Breast epithelium (tissue), 4 donors: Measurements from ENCODE around the gene CYP2B6. TPM values are rescaled to one million over a fixed set of nuclear protein-coding genes. Genes with fewer than 3 reads are reported as not detected.

Experiments
- DNase-seq, 2 donors: peaks; one replicate each; pipeline ENCODE4 v3.0.0-alpha.2; 2019; ENCODE audit warnings: low spot score in 2 of 2
- H3K27ac ChIP-seq, 2 donors: fragments of 200-600 bp; sonication (generic) in 1 of 2; one replicate each; pipeline ENCODE4 v1.5.1; 2016 to 2019; ENCODE audit warnings: mild to moderate bottlenecking in 1 of 2
- H3K27me3 ChIP-seq, 2 donors: fragments of 200-600 bp; sonication (generic) in 1 of 2; one replicate each; pipeline versions ENCODE4 v1.5.1 to v1.6.0; 2017 to 2019; ENCODE audit warnings: control low read depth in 1 of 2, mild to moderate bottlenecking in 1 of 2
- H3K36me3 ChIP-seq: fragments of 200-600 bp; one replicate; pipeline ENCODE4 v1.5.1; 2019
- H3K4me1 ChIP-seq, 2 donors: fragments of 200-600 bp; sonication (generic); one replicate each; pipeline ENCODE4 v1.5.1; 2016 to 2019; ENCODE audit warnings: control low read depth in 1 of 2
- H3K4me3 ChIP-seq, 3 donors: fragments of 200-600 bp; sonication (generic); 1 replicate in 2 of 3; 2 replicates in 1 of 3; pipeline ENCODE4 v1.5.1; 2016 to 2019; ENCODE audit warnings: mild to moderate bottlenecking in 3 of 3, moderate library complexity in 2 of 3
- H3K9me3 ChIP-seq, 2 donors: fragments of 200-600 bp; sonication (generic) in 1 of 2; one replicate each; pipeline ENCODE4 v1.5.1; 2016 to 2019; ENCODE audit warnings: control low read depth in 1 of 2
- POLR2A ChIP-seq: fragments of 450-650 bp; IDR thresholded peaks from one replicate; pipeline ENCODE4 v1.6.1; 2016; ENCODE audit warnings: antibody characterized with exemption, mild to moderate bottlenecking, moderate library complexity
- POLR2AphosphoS5 ChIP-seq, 3 donors: sonication (generic); formaldehyde crosslinking; IDR thresholded peaks; one replicate each; pipeline ENCODE4 v1.6.1; 2017; ENCODE audit warnings: antibody characterized with exemption in 3 of 3
- intact Hi-C: fragments of 100-400 bp; cut with DNase I; formaldehyde crosslinking; loops from one replicate; pipeline ENCODE4 v1.15.1; 2023; ENCODE audit warnings: low total_unique reads
- total RNA-seq, 3 donors: library from RNA; depleted of rRNA; stranded (reverse); fragments of >200 nt; gene quantifications; one replicate each; pipeline ENCODE4 v1.1.0, GENCODE V29; 2016
- TF ChIP-seq, protein P1 (sequence below), 3 donors: fragments of 450-650 bp; IDR thresholded peaks; one replicate each; pipeline ENCODE4 v1.5.1; 2016 to 2017; ENCODE audit warnings: antibody characterized with exemption in 3 of 3, mild to moderate bottlenecking in 3 of 3, moderate library complexity in 3 of 3

The CYP2B6 gene
- total RNA-seq, 3 donors from 2014 or later = not detected

DNA sequence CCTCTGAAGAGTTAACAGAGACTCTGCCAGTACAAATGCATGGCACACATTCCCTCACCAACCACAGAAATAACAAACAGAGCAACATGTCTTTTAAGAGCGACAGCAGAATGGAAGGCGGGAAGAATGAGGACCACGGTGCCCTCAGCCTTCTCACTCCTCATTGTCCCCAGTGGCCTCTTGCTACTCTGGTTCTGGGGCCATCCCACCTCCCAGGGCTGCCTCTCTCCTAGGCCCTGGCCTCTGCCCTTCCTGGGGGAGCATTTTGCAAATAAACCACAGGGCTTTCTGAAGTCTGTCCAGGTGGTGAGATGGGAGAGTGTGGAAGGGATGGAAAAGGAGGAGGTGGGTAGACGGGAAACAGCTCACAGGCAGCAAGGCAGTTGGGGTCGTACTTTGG is 28.3 kb downstream of the CYP2B6 start:
- H3K27ac ChIP-seq = no peak overlapping the region
- no peaks in the 10 kb centered on the region for H3K9me3 ChIP-seq
- intact Hi-C loops = no loop called here
- DNase-seq = no peak
- peaks cover 0 to 22% of the 10 kb centered on the region in 2 donors for H3K27me3 ChIP-seq
- no peaks in the 10 kb centered on the region for H3K4me1 ChIP-seq
- H3K36me3 ChIP-seq = no peaks in the 10 kb centered on the region
- TF ChIP-seq POLR2AphosphoS5 (IDR thresholded peaks at IDR 0.05) = no peak
- TF ChIP-seq, protein P1, sequence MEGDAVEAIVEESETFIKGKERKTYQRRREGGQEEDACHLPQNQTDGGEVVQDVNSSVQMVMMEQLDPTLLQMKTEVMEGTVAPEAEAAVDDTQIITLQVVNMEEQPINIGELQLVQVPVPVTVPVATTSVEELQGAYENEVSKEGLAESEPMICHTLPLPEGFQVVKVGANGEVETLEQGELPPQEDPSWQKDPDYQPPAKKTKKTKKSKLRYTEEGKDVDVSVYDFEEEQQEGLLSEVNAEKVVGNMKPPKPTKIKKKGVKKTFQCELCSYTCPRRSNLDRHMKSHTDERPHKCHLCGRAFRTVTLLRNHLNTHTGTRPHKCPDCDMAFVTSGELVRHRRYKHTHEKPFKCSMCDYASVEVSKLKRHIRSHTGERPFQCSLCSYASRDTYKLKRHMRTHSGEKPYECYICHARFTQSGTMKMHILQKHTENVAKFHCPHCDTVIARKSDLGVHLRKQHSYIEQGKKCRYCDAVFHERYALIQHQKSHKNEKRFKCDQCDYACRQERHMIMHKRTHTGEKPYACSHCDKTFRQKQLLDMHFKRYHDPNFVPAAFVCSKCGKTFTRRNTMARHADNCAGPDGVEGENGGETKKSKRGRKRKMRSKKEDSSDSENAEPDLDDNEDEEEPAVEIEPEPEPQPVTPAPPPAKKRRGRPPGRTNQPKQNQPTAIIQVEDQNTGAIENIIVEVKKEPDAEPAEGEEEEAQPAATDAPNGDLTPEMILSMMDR (IDR thresholded peaks at IDR 0.05) = no peak
- TF ChIP-seq POLR2A = no peak
- no peak overlapping the region for H3K4me3 ChIP-seq

DNA sequence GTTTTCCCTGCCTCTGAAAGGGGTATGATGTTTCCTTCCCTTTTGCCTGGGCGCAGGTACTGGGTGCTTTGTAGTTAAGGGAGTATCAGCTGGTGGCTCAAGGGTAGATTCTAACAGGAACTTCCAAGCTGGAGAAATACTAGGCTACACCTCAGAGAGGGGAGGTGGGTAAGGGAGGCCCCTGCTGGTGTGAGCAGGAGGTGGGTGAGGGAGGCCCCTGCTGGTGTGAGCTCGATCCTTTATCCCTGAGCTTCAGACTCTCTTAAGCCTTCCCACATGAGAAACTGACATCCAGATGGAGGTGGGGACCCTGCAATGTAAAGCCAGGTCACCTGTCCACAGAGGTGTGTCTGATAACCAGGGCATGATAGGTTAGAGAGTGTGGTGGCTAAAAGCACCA is 32.1 kb downstream of the CYP2B6 start:
- no peak for DNase-seq
- TF ChIP-seq POLR2A (no peak), POLR2AphosphoS5 (IDR thresholded peaks at IDR 0.05) (no peak)
- TF ChIP-seq, protein P1 (IDR thresholded peaks at IDR 0.05) = no peak
- H3K27me3 ChIP-seq = peaks cover 0 to 42% of the 10 kb centered on the region in 2 donors

DNA sequence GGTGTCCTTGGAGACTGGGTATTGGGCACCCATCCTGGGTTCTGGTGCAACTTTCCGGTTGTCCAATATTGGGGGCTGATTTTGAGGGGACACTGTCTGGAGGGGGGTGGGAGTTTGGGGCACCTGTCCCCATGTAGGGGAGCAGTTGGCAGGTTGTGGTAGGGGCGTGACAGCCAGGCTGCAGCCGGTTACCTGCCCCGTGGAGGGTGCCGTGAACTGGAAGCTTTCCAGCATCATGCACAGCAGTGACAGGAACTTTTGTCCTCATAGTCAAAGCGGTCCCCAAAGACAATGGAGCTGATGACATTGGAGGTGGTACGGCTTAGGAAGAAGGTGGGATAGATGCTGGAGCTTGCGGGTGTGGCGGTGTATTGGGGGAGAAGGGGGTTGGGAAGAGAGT is 34.3 kb downstream of the CYP2B6 start:
- Histone ChIP-seq H3K36me3 (no peaks in the 10 kb centered on the region), H3K4me1 (no peaks in the 10 kb centered on the region), H3K4me3 (no peak overlapping the region), H3K27ac (no peak overlapping the region), H3K9me3 (no peaks in the 10 kb centered on the region), H3K27me3 (peaks cover 0 to 34% of the 10 kb centered on the region in 2 donors)
- no peak for DNase-seq
- intact Hi-C loops = no loop called here
- no peak for TF ChIP-seq POLR2A
- TF ChIP-seq, protein P1 (IDR thresholded peaks at IDR 0.05) = no peak
- TF ChIP-seq POLR2AphosphoS5 (IDR thresholded peaks at IDR 0.05) = no peak

More for the DNA sequence above, 32.1 kb downstream of the CYP2B6 start:
- Histone ChIP-seq H3K4me1 (no peaks in the 10 kb centered on the region), H3K36me3 (no peaks in the 10 kb centered on the region), H3K9me3 (no peaks in the 10 kb centered on the region), H3K4me3 (no peak overlapping the region), H3K27ac (no peak overlapping the region)
- intact Hi-C loops = no loop called here

DNA sequence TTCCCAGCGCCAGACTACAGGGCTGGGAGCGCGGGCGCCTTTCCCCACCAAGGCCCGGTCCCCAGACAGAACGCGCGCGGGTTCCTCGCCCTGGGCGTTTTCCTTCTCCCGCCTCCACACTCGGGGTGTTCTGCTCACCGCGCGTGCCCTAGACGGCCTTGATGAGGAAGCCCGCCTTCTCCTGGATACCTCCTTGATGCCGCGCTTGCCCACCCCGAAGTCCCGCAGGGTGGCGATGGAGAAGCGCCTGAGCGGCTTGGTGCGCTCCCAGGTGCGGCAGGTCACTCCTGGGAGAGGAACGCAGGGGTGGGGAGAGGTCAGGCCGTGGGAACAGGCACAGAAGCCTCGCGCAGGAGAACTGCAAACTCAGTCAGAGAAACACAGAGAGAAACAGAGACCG is 34.8 kb downstream of the CYP2B6 start:
- TF ChIP-seq, protein P1 (IDR thresholded peaks at IDR 0.05) = no peak
- no peak for TF ChIP-seq POLR2A
- no peak for TF ChIP-seq POLR2AphosphoS5 (IDR thresholded peaks at IDR 0.05)
- no peaks in the 10 kb centered on the region for H3K9me3 ChIP-seq
- H3K36me3 ChIP-seq = no peaks in the 10 kb centered on the region
- DNase-seq = no peak
- H3K27ac ChIP-seq = no peak overlapping the region
- H3K4me3 ChIP-seq = no peak overlapping the region
- peaks cover 0 to 31% of the 10 kb centered on the region in 2 donors for H3K27me3 ChIP-seq
- intact Hi-C loops = no loop called here
- H3K4me1 ChIP-seq = no peaks in the 10 kb centered on the region

DNA sequence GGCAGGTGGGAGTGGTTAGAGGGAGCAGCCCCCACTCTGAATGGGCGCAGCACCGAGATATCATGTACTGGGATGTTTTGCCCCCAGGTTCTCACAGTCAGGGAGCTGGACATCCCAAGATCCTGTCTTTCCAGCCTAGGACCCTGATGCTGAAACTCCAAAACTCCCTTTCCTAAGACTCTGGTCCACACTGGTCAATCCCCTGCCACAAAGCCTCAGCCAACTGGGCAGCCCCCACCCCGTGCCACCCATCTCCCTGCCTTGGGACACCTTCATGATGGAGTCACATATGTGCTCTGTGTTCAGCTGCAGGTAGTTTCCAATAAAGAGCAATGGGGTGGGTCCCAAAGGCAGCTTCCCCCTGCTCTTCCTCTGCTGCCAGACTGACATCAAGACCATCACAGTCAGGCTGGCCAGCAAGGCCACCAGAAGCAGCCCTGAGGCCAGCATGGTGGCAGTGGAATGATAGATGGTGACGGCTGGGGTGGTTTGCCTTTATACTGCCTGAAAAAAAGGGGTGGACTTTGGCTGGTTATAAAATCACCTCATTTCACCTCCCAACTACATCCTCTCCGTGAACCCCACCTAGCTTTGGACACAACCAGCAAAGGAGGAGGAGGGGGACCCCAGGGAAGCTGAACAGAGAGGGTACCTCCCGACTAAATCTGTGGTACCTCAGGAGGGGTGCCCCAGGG is 36.3 kb downstream of the CYP2B6 start:
- TF ChIP-seq, protein P1 (IDR thresholded peaks at IDR 0.05) = no peak
- TF ChIP-seq POLR2AphosphoS5 (IDR thresholded peaks at IDR 0.05) (no peak), POLR2A (no peak)
- Histone ChIP-seq H3K9me3 (no peaks in the 10 kb centered on the region), H3K4me1 (no peaks in the 10 kb centered on the region), H3K27ac (no peak overlapping the region), H3K4me3 (no peak overlapping the region), H3K27me3 (peaks cover 0 to 31% of the 10 kb centered on the region in 2 donors), H3K36me3 (no peaks in the 10 kb centered on the region)
- DNase-seq = no peak
- intact Hi-C loops = no loop called here
